Central memory CD4-positive, alpha-beta T cell (primary cell): ENCODE measurements around the gene TNNT2.

Experiments
- DNase-seq: peaks from one replicate; pipeline ENCODE4 v3.0.0; 2022

TNNT2 gene

GRCh38 chr1:201354901-201355295, 22.6 kb downstream of the TNNT2 start:
- no peak for DNase-seq

GRCh38 chr1:201354151-201354900, 23.2 kb downstream of the TNNT2 start:
- DNase-seq: no peak

- no peak for DNase-seq
These were observed 24.1 kb downstream of the TNNT2 start for GRCh38 chr1:201353186-201353940.

- no peak for DNase-seq
These were observed 25.9 kb downstream of the TNNT2 start for GRCh38 chr1:201351617-201352016.

- no peak for DNase-seq
These were observed 26.6 kb downstream of the TNNT2 start for GRCh38 chr1:201350884-201351283.

GRCh38 chr1:201350361-201350725, 27.1 kb downstream of the TNNT2 start:
- DNase-seq: no peak

GRCh38 chr1:201349092-201349491, 28.4 kb downstream of the TNNT2 start:
- DNase-seq: no peak

- no peak for DNase-seq
These were observed 29.3 kb downstream of the TNNT2 start for GRCh38 chr1:201348211-201348566.

- DNase-seq: no peak
These were observed 29.8 kb downstream of the TNNT2 start for GRCh38 chr1:201347498-201348210.

GRCh38 chr1:201346987-201347386, 30.5 kb downstream of the TNNT2 start:
- no peak for DNase-seq

- DNase-seq: no peak
These were observed 31.0 kb downstream of the TNNT2 start for GRCh38 chr1:201346337-201346939.

GRCh38 chr1:201345081-201345355, 32.5 kb downstream of the TNNT2 start:
- DNase-seq: no peak

- DNase-seq: no peak
These were observed 33.0 kb downstream of the TNNT2 start for GRCh38 chr1:201344206-201345080.

GRCh38 chr1:201341377-201341776, 36.1 kb downstream of the TNNT2 start:
- no peak for DNase-seq

GRCh38 chr1:201336711-201337450, 40.6 kb downstream of the TNNT2 start:
- DNase-seq: no peak

GRCh38 chr1:201335901-201336300, 41.6 kb downstream of the TNNT2 start:
- no peak for DNase-seq

GRCh38 chr1:201335174-201335870, 42.2 kb downstream of the TNNT2 start:
- no peak for DNase-seq

- DNase-seq: no peak
These were observed 42.9 kb downstream of the TNNT2 start for GRCh38 chr1:201334325-201335173.

- DNase-seq: no peak
These were observed 44.7 kb downstream of the TNNT2 start for GRCh38 chr1:201332616-201333335.

GRCh38 chr1:201332021-201332420, 45.5 kb downstream of the TNNT2 start:
- DNase-seq: no peak
